B cell (primary cell): ENCODE measurements around the gene ELL.

Experiments
- CTCF ChIP-seq: fragments of 200-600 bp; IDR thresholded peaks from one replicate; pipeline ENCODE4 v1.8.0; 2022; ENCODE audit warnings: antibody characterized with exemption, mild to moderate bottlenecking
- EZH2 ChIP-seq: IDR thresholded peaks from 2 replicates; pipeline ENCODE4 v1.6.1; 2012; ENCODE audit warnings: borderline replicate concordance, low read depth, mild to moderate bottlenecking, moderate library complexity, low read length; ENCODE audit not compliant: insufficient read depth, poor library complexity, severe bottlenecking

GRCh38 chr19:18435178-18435841, 86.6 kb downstream of the ELL start:
- TF ChIP-seq CTCF, result no peak
- no peak for TF ChIP-seq EZH2
